Right cardiac atrium (tissue), 5 donors: ENCODE results near the gene OR7D4. TPM values are rescaled to one million over a fixed set of nuclear protein-coding genes. Genes with fewer than 3 reads are reported as not detected.

Experiments
- ATAC-seq, 2 donors: fragments of 200-7000 bp; cut with Tn5 transposase; one replicate each; pipeline versions ENCODE4 v1.8.0 to v1.9.1; 2020; ENCODE audit warnings: moderate library complexity in 2 of 2, mild to moderate bottlenecking in 1 of 2
- DNase-seq, 3 donors: peaks; one replicate each; pipeline ENCODE4 v3.0.0-alpha.2; 2020
- H3K27ac ChIP-seq: one replicate; pipeline ENCODE4 v1.5.1; 2013; ENCODE audit warnings: mild to moderate bottlenecking, low read length, control low read depth, moderate library complexity
- H3K27me3 ChIP-seq: one replicate; pipeline ENCODE4 v1.6.1; 2013; ENCODE audit not compliant: control insufficient read depth, insufficient read depth
- H3K4me1 ChIP-seq: one replicate; pipeline ENCODE4 v1.6.1; 2013; ENCODE audit warnings: low read length; ENCODE audit not compliant: control insufficient read depth, insufficient read depth
- H3K4me3 ChIP-seq: one replicate; pipeline ENCODE4 v1.5.1; 2013; ENCODE audit warnings: low read length, control low read depth
- H3K9me3 ChIP-seq: one replicate; pipeline ENCODE4 v1.6.1; 2013; ENCODE audit warnings: low read length; ENCODE audit not compliant: control insufficient read depth
- WGBS: extraction: QIAGEN DNeasy Blood & Tissue Kit; methylation state at CpG from one replicate; pipeline ENCODE4 v1.1.7; 2013; 5-methylcytosine and 5-hydroxymethylcytosine counted together
- intact Hi-C, 4 donors: fragments of 100-400 bp; cut with DNase I; formaldehyde crosslinking; loops; one replicate each; pipeline versions ENCODE4 v1.11.0 to v1.14.0; 2022 to 2023
- polyA plus RNA-seq: library from polyadenylated mRNA; stranded (reverse); fragments of 200-250 nt; gene quantifications from one replicate; pipeline ENCODE4 v1.2.3, GENCODE V29; 2013
- total RNA-seq, 4 donors: library from RNA; stranded (reverse); fragmentation: NEBNext Ultra II Directional; extraction: Animal tissue kit (Norgen Biotek cat#: 25700); gene quantifications; one replicate each; pipeline ENCODE4 v1.2.1, GENCODE V29; 2021
- donor health status: healthy with polysubstance abuse.
- donor health status: DM: no; HTN: yes; CAD: no.
- donor health status: DM: no; HTN: no; CAD: no.
- donor health status: DM: no; HTN: yes; CAD: no; lungs with severe emphysema.
- donor health status: DM: yes; HTN: yes; CAD: no.

The OR7D4 gene
- total and polyA plus RNA-seq, 5 donors, result not detected

GRCh38 chr19:9166846-9167245 lies 52.5 kb downstream of the OR7D4 start:
- Histone ChIP-seq H3K4me1 (peaks cover 2% of the 10 kb centered on the region), H3K27ac (no peak overlapping the region), H3K4me3 (no peak overlapping the region), H3K27me3 (no peaks in the 10 kb centered on the region), H3K9me3 (no peaks in the 10 kb centered on the region)
- intact Hi-C loops, result no loop called here
- no peak for DNase-seq
- no peak for ATAC-seq
- 92% methylated on average over 4 of the region's 4 CpGs for WGBS

DNA sequence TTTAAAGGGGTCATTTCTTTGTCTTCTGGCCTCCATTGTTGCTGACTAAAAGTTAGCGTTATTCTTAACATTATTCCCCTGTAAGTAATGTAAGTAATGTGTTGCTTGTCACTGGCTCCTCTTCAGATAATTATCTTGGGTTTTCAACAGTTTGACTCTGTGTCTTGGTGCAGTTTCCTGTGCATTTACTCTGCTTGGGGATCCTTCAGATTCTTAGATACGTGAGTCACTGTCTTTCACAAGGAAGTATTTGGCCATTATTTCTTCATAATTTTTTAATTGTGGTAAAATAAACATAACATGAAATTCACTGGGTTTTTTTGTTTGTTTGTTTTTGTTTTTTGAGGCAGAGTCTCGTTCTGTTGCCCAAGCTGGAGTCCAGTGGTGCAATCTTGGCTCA lies 54.1 kb downstream of the OR7D4 start:
- ATAC-seq, result no peak
- intact Hi-C loops, result no loop called here
- no peak overlapping the region for H3K4me3 ChIP-seq
- WGBS, result 94% methylated on average over 3 of the region's 3 CpGs
- no peaks in the 10 kb centered on the region for H3K27me3 ChIP-seq
- DNase-seq, result no peak
- H3K27ac ChIP-seq, result no peak overlapping the region
- no peaks in the 10 kb centered on the region for H3K4me1 ChIP-seq
- H3K9me3 ChIP-seq, result no peaks in the 10 kb centered on the region

DNA sequence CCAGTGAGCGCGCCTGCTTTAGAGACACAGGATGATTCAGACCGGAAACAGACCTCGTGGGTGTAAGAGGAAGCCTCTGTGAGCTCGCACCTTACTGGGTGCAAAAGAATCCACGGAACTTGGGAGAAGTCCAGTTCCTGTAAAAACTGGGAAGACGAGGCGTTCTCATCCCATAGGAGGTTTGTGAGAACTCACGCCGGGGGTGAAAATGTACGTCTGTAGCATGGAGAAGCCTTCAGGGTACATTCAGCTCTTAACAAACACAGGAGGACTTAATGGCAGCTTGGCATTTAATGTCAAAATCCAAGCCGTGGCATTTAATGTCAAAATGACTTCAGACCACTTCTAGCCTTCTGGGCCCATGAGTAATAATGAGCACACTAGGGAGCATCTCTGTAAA lies 58.0 kb downstream of the OR7D4 start:
- Histone ChIP-seq H3K27ac (no peak overlapping the region), H3K9me3 (no peaks in the 10 kb centered on the region)
- intact Hi-C loops, result no loop called here

More for the DNA sequence above, 58.0 kb downstream of the OR7D4 start:
- Histone ChIP-seq H3K4me3 (no peak overlapping the region), H3K27me3 (no peaks in the 10 kb centered on the region), H3K4me1 (no peaks in the 10 kb centered on the region)
- DNase-seq, result no peak
- 98% methylated on average over 12 of the region's 12 CpGs for whole genome bisulfite sequencing
- no peak for ATAC-seq

Other genes starting within 250 kb of the OR7D4 start
- gene MUC16, start 209.2 kb downstream of the OR7D4 start, total RNA-seq, result under 1 TPM in 3 of 4 donors, not detected in 1; 0.24 to 0.37 (median 0.25) TPM
- gene MUC16, start 209.2 kb downstream of the OR7D4 start, polyA plus RNA-seq, result not detected
- not detected for gene OR1M1, start 132.5 kb downstream of the OR7D4 start, total RNA-seq
- gene OR1M1, start 132.5 kb downstream of the OR7D4 start, polyA plus RNA-seq, result not detected
- not detected for gene OR7G2, start 112.1 kb downstream of the OR7D4 start, total RNA-seq
- not detected for gene OR7G2, start 112.1 kb downstream of the OR7D4 start, polyA plus RNA-seq
- not detected for gene OR7G1, start 103.8 kb downstream of the OR7D4 start, total RNA-seq
- gene OR7G1, start 103.8 kb downstream of the OR7D4 start, polyA plus RNA-seq, result not detected
- gene OR7G3, start 92.6 kb downstream of the OR7D4 start, total RNA-seq, result not detected
- not detected for gene OR7G3, start 92.6 kb downstream of the OR7D4 start, polyA plus RNA-seq
- gene ZNF317, start 79.2 kb downstream of the OR7D4 start, total RNA-seq, result 10 to 100 TPM; 12.7 to 17.6 (median 14.8) TPM
- 14.8 TPM for gene ZNF317, start 79.2 kb downstream of the OR7D4 start, polyA plus RNA-seq
- under 1 TPM in 3 of 4 donors, not detected in 1; 0.09 to 0.44 (median 0.11) TPM for gene OR7D2, start 40.6 kb downstream of the OR7D4 start, total RNA-seq
- not detected for gene OR7D2, start 40.6 kb downstream of the OR7D4 start, polyA plus RNA-seq
- gene OR7E24, start 31.3 kb upstream of the OR7D4 start, total RNA-seq, result not detected
- gene OR7E24, start 31.3 kb upstream of the OR7D4 start, polyA plus RNA-seq, result not detected
- gene ZNF699, start 90.2 kb upstream of the OR7D4 start, total RNA-seq, result 1 to 10 TPM; 2.9 to 5.8 (median 5.3) TPM
- gene ZNF699, start 90.2 kb upstream of the OR7D4 start, polyA plus RNA-seq, result 1.2 TPM
- gene ZNF559, start 104.6 kb upstream of the OR7D4 start, total RNA-seq, result 10 to 100 TPM; 13.9 to 21.7 (median 19.9) TPM
- 19.4 TPM for gene ZNF559, start 104.6 kb upstream of the OR7D4 start, polyA plus RNA-seq
- 1 to 10 TPM; 2.3 to 4.0 (median 3.4) TPM for gene ZNF177, start 143.4 kb upstream of the OR7D4 start, total RNA-seq
- 2.2 TPM for gene ZNF177, start 143.4 kb upstream of the OR7D4 start, polyA plus RNA-seq
- gene ZNF266, start 216.0 kb upstream of the OR7D4 start, total RNA-seq, result 10 to 100 TPM in 3 of 4 donors, 1 to 10 TPM in 1; 9.4 to 12.9 (median 11.5) TPM
- 10.5 TPM for gene ZNF266, start 216.0 kb upstream of the OR7D4 start, polyA plus RNA-seq